Heart left ventricle (tissue), 16 donors: ENCODE measurements around the gene ASCC1. TPM values are rescaled to one million over a fixed set of nuclear protein-coding genes. Genes with fewer than 3 reads are reported as not detected.

Source experiments
- ATAC-seq, 4 donors: fragments of 200-7000 bp; cut with Tn5 transposase; one replicate each; pipeline ENCODE4 v1.9.1; 2020 to 2022; ENCODE audit warnings: moderate library complexity in 4 of 4, mild to moderate bottlenecking in 3 of 4, moderate number of reproducible peaks in 1 of 4
- DNase-seq, 5 donors: peaks; one replicate each; pipeline ENCODE4 v3.0.0-alpha.2; 2020
- H3K27ac ChIP-seq, 12 donors: fragments of 200-600 bp; sonication (generic) in 4 of 12; one replicate each; pipeline versions ENCODE4 v1.5.0 to v1.8.0; 2016 to 2022; ENCODE audit warnings: mild to moderate bottlenecking in 2 of 12
- H3K27me3 ChIP-seq, 9 donors: fragments of 200-600 bp; sonication (generic) in 2 of 9; one replicate each; pipeline versions ENCODE4 v1.5.1 to v1.8.0; 2016 to 2022; ENCODE audit warnings: mild to moderate bottlenecking in 3 of 9
- H3K36me3 ChIP-seq, 9 donors: fragments of 200-600 bp; sonication (generic) in 2 of 9; one replicate each; pipeline versions ENCODE4 v1.5.0 to v1.8.0; 2018 to 2022; ENCODE audit warnings: mild to moderate bottlenecking in 2 of 9
- H3K4me1 ChIP-seq, 12 donors: fragments of 200-600 bp; sonication (generic) in 4 of 12; one replicate each; pipeline versions ENCODE4 v1.5.0 to v1.8.0; 2016 to 2022; ENCODE audit warnings: mild to moderate bottlenecking in 3 of 12
- H3K4me3 ChIP-seq, 12 donors: fragments of 200-600 bp; sonication (generic) in 4 of 12; one replicate each; pipeline versions ENCODE4 v1.5.0 to v1.8.0; 2017 to 2022; ENCODE audit warnings: mild to moderate bottlenecking in 9 of 12, moderate library complexity in 4 of 12
- H3K9me3 ChIP-seq, 12 donors: fragments of 200-600 bp; sonication (generic) in 4 of 12; one replicate each; pipeline versions ENCODE4 v1.5.0 to v1.8.0; 2016 to 2022; ENCODE audit warnings: mild to moderate bottlenecking in 1 of 12
- CTCF ChIP-seq, 12 donors: fragments of 200-600 bp; sonication (generic) in 4 of 12; IDR thresholded peaks; one replicate each; pipeline versions ENCODE4 v1.5.0 to v1.8.0; 2018 to 2022; ENCODE audit warnings: antibody characterized with exemption in 12 of 12, mild to moderate bottlenecking in 5 of 12
- POLR2A ChIP-seq, 2 donors: fragments of 450-650 bp; IDR thresholded peaks; one replicate each; pipeline ENCODE4 v1.6.1; 2017; ENCODE audit warnings: antibody characterized with exemption in 2 of 2, mild to moderate bottlenecking in 2 of 2, moderate library complexity in 2 of 2
- WGBS, 4 donors: extraction: QIAGEN DNeasy Blood & Tissue Kit in 2 of 4; methylation state at CpG; one replicate each; pipeline versions ENCODE4 v1.1.5 to v1.1.7; 2013 to 2018; 5-methylcytosine and 5-hydroxymethylcytosine counted together
- intact Hi-C, 10 donors: fragments of 100-400 bp; cut with DNase I; formaldehyde crosslinking; loops; one replicate each; pipeline versions ENCODE4 v1.11.1 to v1.14.2; 2022
- polyA plus RNA-seq, 2 donors: library from polyadenylated mRNA; stranded (reverse); fragments of 200-250 nt; gene quantifications; one replicate each; pipeline ENCODE4 v1.2.3, GENCODE V29; 2013
- total RNA-seq, 9 donors: library from RNA; depleted of rRNA in 2 of 9; stranded (reverse); fragments of >200 nt in 2 of 9; fragmentation: NEBNext Ultra II Directional in 3 of 9; extraction: Animal tissue kit (Norgen Biotek cat#: 25700) in 3 of 9; gene quantifications; one replicate each; pipeline versions ENCODE4 v1.1.0 to v1.2.4, GENCODE V29; 2016 to 2023
- donor health status: ischemic (EF 13 %, LVEDD 7.1; RV severe dilation, severe dysfunction).
- donor health status: healthy with polysubstance abuse.
- donor health status: DM: no; HTN: yes; CAD: no.
- donor health status: DM: no; HTN: no; CAD: no.
- donor health status: ischemic (EF 25% LVEDD 6.9; RV normal size, moderate dysfunction).
- donor health status: ischemic (EF 25% LVEDD 5.7; RV mildly dilated, moderate dysfunction).
- donor health status: healthy.
- donor health status: DM: yes; HTN: yes; CAD: no.
- donor health status: ischemic (EF 35%, LVEDD 5.7; RV mildly dilated, moderate dysfunction).
- donor health status: nonischemic (EF 11% LVEDD 7.7; RV severe dilation, severe dysfunction).
- donor health status: DM: yes; HTN: yes; CAD: no.
- donor health status: PGD.
- donor health status: ischemic (EF 29% LVEDD 5.4; RV normal size, mild dysfunction).
- donor health status: nonischemic (EF 23%, LVEDD 6.1; RV moderate dilation, normal function).

ASCC1 gene
- total and polyA plus RNA-seq, 11 donors, result 12.0 to 49.6 (median 35.3) TPM

GRCh38 chr10:72177454-72177853, 38.6 kb downstream of the ASCC1 start:
- Histone ChIP-seq H3K27me3 (no peaks in the 10 kb centered on the region), H3K36me3 (peaks cover 0 to 42% (median 20%) of the 10 kb centered on the region in 9 donors), H3K27ac (peak overlapping the region in 8 of 12 donors; percentile 5 to 75 (median 52)), H3K4me1 (peaks cover 0 to 37% (median 17%) of the 10 kb centered on the region in 12 donors), H3K4me3 (no peak overlapping the region), H3K9me3 (no peaks in the 10 kb centered on the region)
- DNase-seq (no peak), ATAC-seq (no peak)
- intact Hi-C loops, result loop anchor here in 1 of 10 donors (10.0 kb wide), 1 partner anchor 63 kb away; no protein-coding TSS in a partner anchor
- WGBS, 4 donors, result 87 to 99% (median 88%) methylated on average over 2 of the region's 2 CpGs
- no peak for TF ChIP-seq POLR2A (IDR thresholded peaks at IDR 0.05)
- no peak for TF ChIP-seq CTCF (IDR thresholded peaks at IDR 0.05)

GRCh38 chr10:72176701-72177100, 39.4 kb downstream of the ASCC1 start:
- peak; percentile 93 to 94 (median 94) for ATAC-seq
- TF ChIP-seq CTCF (IDR thresholded peaks at IDR 0.05) (no peak), POLR2A (IDR thresholded peaks at IDR 0.05) (no peak)

GRCh38 chr10:72175149-72175548, 40.9 kb downstream of the ASCC1 start:
- H3K27me3 ChIP-seq, result no peaks in the 10 kb centered on the region
- H3K36me3 ChIP-seq, result peaks cover 0 to 21% (median 13%) of the 10 kb centered on the region in 9 donors
- WGBS, 4 donors, result 41 to 55% (median 48%) methylated on average over 1 of the region's 1 CpG
- TF ChIP-seq POLR2A (IDR thresholded peaks at IDR 0.05) (no peak), CTCF (IDR thresholded peaks at IDR 0.05) (no peak)
- H3K4me1 ChIP-seq, result peaks cover 0 to 44% (median 19%) of the 10 kb centered on the region in 12 donors
- peak overlapping the region in 10 of 12 donors; percentile 2 to 75 (median 62) for H3K27ac ChIP-seq
- H3K4me3 ChIP-seq, result no peak overlapping the region
- ATAC-seq, result peak in 1 of 4 donors; percentile 22
- intact Hi-C loops, result loop anchor here in 1 of 10 donors (10.0 kb wide), 1 partner anchor 60 kb away; no protein-coding TSS in a partner anchor
- H3K9me3 ChIP-seq, result no peaks in the 10 kb centered on the region
- no peak for DNase-seq

More at GRCh38 chr10:72176701-72177100, 39.4 kb downstream of the ASCC1 start:
- Histone ChIP-seq H3K4me1 (peaks cover 0 to 37% (median 17%) of the 10 kb centered on the region in 12 donors), H3K9me3 (no peaks in the 10 kb centered on the region), H3K27me3 (no peaks in the 10 kb centered on the region), H3K36me3 (peaks cover 0 to 35% (median 20%) of the 10 kb centered on the region in 9 donors), H3K4me3 (no peak overlapping the region), H3K27ac (peak overlapping the region in 11 of 12 donors; percentile 5 to 75 (median 59))
- intact Hi-C loops, result loop anchor here in 1 of 10 donors (10.0 kb wide), 1 partner anchor 62 kb away; no protein-coding TSS in a partner anchor
- 52 to 65% (median 62%) methylated on average over 2 of the region's 2 CpGs for WGBS, 4 donors
- DNase-seq, result peak in 4 of 5 donors; percentile 28 to 75 (median 42)

- intact Hi-C loops, result loop anchor here in 1 of 10 donors (10.0 kb wide), 1 partner anchor 59 kb away; no protein-coding TSS in a partner anchor
- DNase-seq, result no peak
- no peak for TF ChIP-seq CTCF (IDR thresholded peaks at IDR 0.05)
- TF ChIP-seq POLR2A (IDR thresholded peaks at IDR 0.05), result no peak
- H3K36me3 ChIP-seq, result peaks cover 0 to 18% (median 11%) of the 10 kb centered on the region in 9 donors
- H3K27me3 ChIP-seq, result no peaks in the 10 kb centered on the region
- H3K27ac ChIP-seq, result peak overlapping the region in 9 of 12 donors; percentile 27 to 75 (median 67)
- no peak overlapping the region for H3K4me3 ChIP-seq
- peaks cover 0 to 47% (median 21%) of the 10 kb centered on the region in 12 donors for H3K4me1 ChIP-seq
- no peak for ATAC-seq
- no peaks in the 10 kb centered on the region for H3K9me3 ChIP-seq
Measured at GRCh38 chr10:72174297-72174662, 41.8 kb downstream of the ASCC1 start.
